ENCODE data around the gene ZG16.
"Not testable (repeated sequence)": the region's sequence is repeated elsewhere in the genome, so short reads cannot be mapped to it uniquely, and the experiment has no call there.

Gene ZG16

GRCh38 chr16:29777576-29778350 is at the start of gene ZG16:
TSS of gene ZG16 (plus strand) at chr16:29778256. CDS start at chr16:29779267, 1,011 bp downstream.
- no peak for DNase-seq (ENCODE audit: low spot score)

GRCh38 chr16:29729116-29729521 is 48.9 kb upstream of the ZG16 start:
- DNase-seq (ENCODE audit: low spot score) = no peak

- peak; percentile 41 for DNase-seq (ENCODE audit: low spot score)
These were observed 47.4 kb upstream of the ZG16 start for GRCh38 chr16:29730649-29731048.

- not testable (repeated sequence) for DNase-seq (ENCODE audit: low spot score)
These were observed 46.1 kb upstream of the ZG16 start for GRCh38 chr16:29731768-29732601.

DNA sequence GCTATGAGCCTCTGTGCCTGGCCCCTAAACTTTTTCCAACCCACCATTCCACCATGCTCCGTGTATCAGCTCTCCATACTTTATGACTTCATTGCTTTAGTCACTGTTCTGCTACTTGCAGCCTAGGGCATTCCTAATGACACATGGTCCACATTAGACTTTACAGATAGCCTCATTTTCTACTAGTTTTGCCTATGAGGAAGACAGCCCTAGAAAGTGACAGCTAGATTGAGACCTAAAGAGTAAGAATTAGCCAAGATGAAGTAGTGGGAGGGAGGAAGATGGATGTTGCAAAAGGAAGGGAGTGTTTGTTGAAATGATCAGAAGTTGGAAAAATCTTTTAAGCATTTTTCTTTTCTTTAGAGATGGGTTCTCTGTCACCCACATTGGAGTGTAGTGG is 43.3 kb upstream of the ZG16 start:
- DNase-seq (ENCODE audit: low spot score) = no peak

GRCh38 chr16:29736112-29736511 is 41.9 kb upstream of the ZG16 start:
- DNase-seq (ENCODE audit: low spot score) = no peak

GRCh38 chr16:29736764-29737163 is 41.3 kb upstream of the ZG16 start:
- no peak for DNase-seq (ENCODE audit: low spot score)

DNA sequence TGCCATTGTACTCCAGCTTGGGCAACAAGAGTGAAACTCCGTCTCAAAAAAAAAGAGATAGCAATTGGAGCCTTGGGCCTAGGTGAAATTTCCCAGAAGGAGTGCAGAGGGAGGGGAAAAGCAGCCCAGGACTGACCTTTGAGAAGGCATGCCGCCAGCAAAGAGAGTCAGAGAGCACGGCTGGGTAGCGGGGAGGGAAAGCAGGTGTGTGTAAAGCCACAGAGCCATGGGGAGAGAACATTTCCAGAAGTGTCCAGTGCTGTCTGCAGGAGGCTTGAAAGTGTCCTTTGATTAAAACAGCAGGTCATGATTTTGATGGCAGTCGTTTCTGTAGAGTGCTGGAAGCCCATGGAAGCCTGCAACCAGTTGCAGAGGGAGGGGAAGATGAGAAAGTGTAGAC is 40.3 kb upstream of the ZG16 start:
- DNase-seq (ENCODE audit: low spot score) = no peak

- peak; percentile 53 for DNase-seq (ENCODE audit: low spot score)
These were observed 39.5 kb upstream of the ZG16 start for GRCh38 chr16:29738514-29738913.

- DNase-seq (ENCODE audit: low spot score) = not testable (repeated sequence)
These were observed 38.0 kb upstream of the ZG16 start for GRCh38 chr16:29739927-29740629.

DNA sequence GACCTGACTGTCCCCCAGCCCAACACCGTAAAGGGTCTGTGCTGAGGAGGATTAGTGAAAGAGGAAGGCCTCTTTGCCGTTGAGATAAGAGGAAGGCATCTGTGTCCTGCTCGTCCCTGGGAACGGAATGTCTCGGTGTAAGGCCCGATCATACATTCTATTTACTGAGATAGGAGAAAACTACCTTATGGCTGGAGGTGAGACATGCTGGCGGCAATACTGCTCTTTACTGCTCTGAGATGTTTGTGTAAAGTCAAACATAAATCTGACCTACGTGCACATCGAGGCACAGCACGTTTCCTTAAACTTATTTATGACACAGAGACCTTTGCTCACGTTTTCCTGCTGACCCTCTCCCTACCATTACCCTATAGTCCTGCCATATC is 37.4 kb upstream of the ZG16 start:
- DNase-seq (ENCODE audit: low spot score) = not testable (repeated sequence)

DNA sequence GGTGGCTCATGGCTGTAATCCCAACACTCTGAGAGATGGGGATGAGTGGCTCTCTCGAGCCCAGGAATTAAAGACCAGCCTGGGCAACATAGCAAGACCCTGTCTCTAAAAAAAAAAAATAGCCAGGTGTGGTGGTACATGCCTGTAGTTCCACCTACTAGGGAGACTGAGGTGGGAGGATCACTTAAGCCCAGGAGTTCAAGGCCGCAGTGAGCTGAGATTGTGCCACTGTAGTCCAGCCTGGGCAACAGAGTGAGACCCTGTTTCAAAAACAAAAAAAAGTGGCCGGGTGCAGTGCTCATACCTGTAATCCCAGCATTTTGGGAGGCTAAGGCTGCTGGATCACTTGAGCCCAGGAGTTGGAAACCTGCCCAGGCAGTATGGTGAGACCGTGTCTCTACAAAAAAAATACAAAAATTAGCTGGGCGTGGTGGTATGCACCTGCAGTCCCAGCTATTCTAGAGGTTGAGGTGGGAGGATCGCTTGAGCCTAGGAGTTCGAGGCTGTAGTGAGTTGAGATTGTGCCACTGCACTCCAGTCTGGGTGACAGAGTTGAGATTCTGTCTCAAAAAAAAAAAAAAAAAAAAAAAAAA is 35.3 kb upstream of the ZG16 start:
- no peak for DNase-seq (ENCODE audit: low spot score)

DNA sequence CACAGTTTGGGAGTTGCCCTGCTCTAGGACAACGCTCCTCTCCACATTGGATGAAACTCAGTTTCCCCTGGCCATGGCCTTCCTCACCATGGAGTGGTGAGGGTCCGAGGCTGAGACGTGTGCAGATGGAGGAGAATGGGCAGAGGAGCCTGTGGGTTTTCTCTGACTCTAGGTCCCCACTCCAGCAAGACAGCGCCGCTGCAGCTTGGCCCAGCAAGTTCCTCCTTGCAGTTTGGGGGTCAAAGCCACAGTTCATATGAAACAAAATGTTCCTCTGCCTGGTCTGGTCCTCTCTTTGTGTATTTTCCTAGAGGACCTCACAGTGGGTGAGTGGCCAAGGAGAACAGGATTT is 34.6 kb upstream of the ZG16 start:
- no peak for DNase-seq (ENCODE audit: low spot score)

DNA sequence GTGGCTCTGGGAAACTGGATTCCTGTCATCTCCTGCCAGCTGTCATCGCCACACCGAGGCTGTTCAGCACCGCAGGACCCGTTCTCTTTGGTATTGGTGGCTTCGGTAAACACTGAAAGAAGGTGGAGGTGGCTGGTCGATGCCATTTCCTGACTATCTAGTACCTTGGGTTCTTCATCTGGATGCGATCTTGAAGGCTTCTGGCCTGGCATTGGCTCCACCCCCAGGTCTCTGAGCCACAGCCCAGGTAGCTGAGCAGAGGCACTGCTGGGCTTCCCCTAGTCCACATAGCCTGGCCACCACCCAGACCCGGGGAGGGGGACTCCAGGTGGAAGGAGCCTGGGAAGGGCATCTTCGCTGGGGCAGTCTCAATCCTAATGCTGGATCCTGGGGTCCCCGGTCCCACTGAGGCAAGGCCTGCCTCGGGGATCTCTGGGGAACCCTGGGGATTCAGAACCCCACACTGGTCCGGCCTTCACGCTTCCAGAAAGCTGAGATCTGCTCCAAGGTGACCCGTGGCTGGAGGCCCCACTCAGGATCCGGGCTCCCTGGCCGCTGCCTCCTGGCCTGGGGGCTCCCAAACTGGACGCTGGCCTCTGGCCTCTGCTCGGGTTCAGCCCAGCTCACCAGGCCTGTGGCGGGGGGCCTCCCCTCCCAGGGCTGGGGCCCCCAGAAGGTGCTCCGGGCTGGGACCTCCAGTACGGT is 34.1 kb upstream of the ZG16 start:
- DNase-seq (ENCODE audit: low spot score) = no peak

GRCh38 chr16:29744541-29745101 is 33.4 kb upstream of the ZG16 start:
- DNase-seq (ENCODE audit: low spot score) = no peak

- DNase-seq (ENCODE audit: low spot score) = peak; percentile 51
These were observed 32.8 kb upstream of the ZG16 start for GRCh38 chr16:29745121-29745852.

- peak; percentile 88 for DNase-seq (ENCODE audit: low spot score)
These were observed 32.2 kb upstream of the ZG16 start, which contains the start of gene C16orf54 for GRCh38 chr16:29745853-29746345. TSS of gene C16orf54 (minus strand) at chr16:29745990. CDS start at chr16:29744951, 1,039 bp downstream.

DNA sequence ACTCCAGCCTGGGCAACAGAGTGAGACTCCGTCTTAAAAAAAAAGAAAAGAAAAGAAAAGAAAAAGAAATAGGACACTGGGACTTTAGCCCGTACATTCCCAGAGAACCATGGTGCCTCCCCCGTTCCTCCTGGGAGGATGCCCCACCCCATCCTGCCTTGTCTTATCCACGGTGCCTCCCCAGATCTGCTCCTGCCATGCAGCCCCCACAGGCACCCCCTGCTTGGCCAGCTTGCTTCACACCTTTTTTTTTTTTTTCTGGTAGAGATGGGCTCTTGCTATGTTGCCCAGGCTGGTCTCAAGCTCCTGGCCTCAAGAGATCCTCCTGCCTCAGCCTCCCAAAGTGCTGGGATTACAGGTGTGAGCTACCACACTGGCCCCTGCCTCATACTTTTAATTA is 31.5 kb upstream of the ZG16 start:
- DNase-seq (ENCODE audit: low spot score) = not testable (repeated sequence)

- no peak for DNase-seq (ENCODE audit: low spot score)
These were observed 29.9 kb upstream of the ZG16 start for GRCh38 chr16:29747947-29748759.

Measured in NAMALWA (cell line).